Cortex of kidney (tissue), 1 donor: ENCODE data around the gene MORN1.
"Not testable (repeated sequence)": the region's sequence is repeated elsewhere in the genome, so short reads cannot be mapped to it uniquely, and the experiment has no call there.

Source experiments
- DNase-seq: peaks from one replicate; lab custom pipeline; 2025; lab: John Stamatoyannopoulos, UW

MORN1 gene

GRCh38 chr1:2304282-2304681 lies 87.1 kb downstream of the MORN1 start:
- DNase-seq = no peak

GRCh38 chr1:2303781-2304180 lies 87.6 kb downstream of the MORN1 start:
- no peak for DNase-seq

- DNase-seq = no peak
Observed at GRCh38 chr1:2303016-2303775, 88.2 kb downstream of the MORN1 start.

- no peak for DNase-seq
Observed at GRCh38 chr1:2302292-2302925, 88.9 kb downstream of the MORN1 start.

- DNase-seq = no peak
Observed at GRCh38 chr1:2301607-2302291, 89.6 kb downstream of the MORN1 start.

GRCh38 chr1:2300851-2301606 lies 90.3 kb downstream of the MORN1 start:
- DNase-seq = no peak

GRCh38 chr1:2300004-2300771 lies 91.2 kb downstream of the MORN1 start:
- no peak for DNase-seq

- DNase-seq = no peak
Observed at GRCh38 chr1:2299131-2299627, 92.2 kb downstream of the MORN1 start.

- DNase-seq = no peak
Observed at GRCh38 chr1:2298685-2299084, 92.7 kb downstream of the MORN1 start.

GRCh38 chr1:2297246-2298011 lies 93.9 kb downstream of the MORN1 start:
- no peak for DNase-seq

- DNase-seq = no peak
Observed at GRCh38 chr1:2296614-2297013, 94.7 kb downstream of the MORN1 start.

- not testable (repeated sequence) for DNase-seq
Observed at GRCh38 chr1:2296211-2296610, 95.1 kb downstream of the MORN1 start.

- no peak for DNase-seq
Observed at GRCh38 chr1:2295526-2295925, 95.8 kb downstream of the MORN1 start.

GRCh38 chr1:2294725-2295078 lies 96.7 kb downstream of the MORN1 start:
- DNase-seq = no peak

GRCh38 chr1:2294033-2294724 lies 97.2 kb downstream of the MORN1 start:
- no peak for DNase-seq

- no peak for DNase-seq
Observed at GRCh38 chr1:2292725-2293450, 98.5 kb downstream of the MORN1 start.

- no peak for DNase-seq
Observed at GRCh38 chr1:2291577-2291976, 99.8 kb downstream of the MORN1 start.

- DNase-seq = no peak
Observed at GRCh38 chr1:2290595-2291510, 100.5 kb downstream of the MORN1 start.
